GM10266 (cell line): ENCODE data around the gene PRKG2.

Experiments
- DNase-seq: peaks from one replicate; pipeline ENCODE4 v3.0.0; 2012; ENCODE audit errors: extremely low spot score
- CTCF ChIP-seq: IDR thresholded peaks from 2 replicates; pipeline ENCODE4 v1.5.1; 2012; ENCODE audit warnings: mild to moderate bottlenecking, low read depth; ENCODE audit not compliant: control insufficient read depth, insufficient read depth; ENCODE audit errors: missing control alignments

PRKG2 gene

GRCh38 chr4:81255524-81255923 is 40.5 kb upstream of the PRKG2 start:
- no peak for DNase-seq
- no peak for TF ChIP-seq CTCF

- no peak for DNase-seq
- no peak for TF ChIP-seq CTCF
Observed at GRCh38 chr4:81250430-81250829, 35.4 kb upstream of the PRKG2 start.

GRCh38 chr4:81245218-81246009 is 30.4 kb upstream of the PRKG2 start:
- TF ChIP-seq CTCF = no peak

GRCh38 chr4:81237791-81238190 is 22.8 kb upstream of the PRKG2 start:
- DNase-seq = no peak

More at GRCh38 chr4:81245218-81246009, 30.4 kb upstream of the PRKG2 start:
- DNase-seq = no peak

GRCh38 chr4:81235982-81236749 is 21.1 kb upstream of the PRKG2 start:
- DNase-seq = no peak
- no peak for TF ChIP-seq CTCF

More at GRCh38 chr4:81237791-81238190, 22.8 kb upstream of the PRKG2 start:
- TF ChIP-seq CTCF = no peak

GRCh38 chr4:81227968-81228367 is 12.9 kb upstream of the PRKG2 start:
- no peak for TF ChIP-seq CTCF
- no peak for DNase-seq

GRCh38 chr4:81227138-81227537 is 12.1 kb upstream of the PRKG2 start:
- DNase-seq = no peak
- TF ChIP-seq CTCF = no peak
